GM19463 (cell line): Measurements from ENCODE around the gene SQSTM1.
"Not testable (repeated sequence)": the region's sequence is repeated elsewhere in the genome, so short reads cannot be mapped to it uniquely, and the experiment has no call there.

Experiments used
- ATAC-seq: cut with Tn5 transposase; IDR thresholded peaks from one replicate; pipeline ENCODE4 v1.9.1; 2021; ENCODE audit warnings: mild to moderate bottlenecking, moderate library complexity; ENCODE audit not compliant: unreplicated experiment

Gene SQSTM1

GRCh38 chr5:179823937-179824744, 3.4 kb downstream of the SQSTM1 start:
- no peak for ATAC-seq

DNA sequence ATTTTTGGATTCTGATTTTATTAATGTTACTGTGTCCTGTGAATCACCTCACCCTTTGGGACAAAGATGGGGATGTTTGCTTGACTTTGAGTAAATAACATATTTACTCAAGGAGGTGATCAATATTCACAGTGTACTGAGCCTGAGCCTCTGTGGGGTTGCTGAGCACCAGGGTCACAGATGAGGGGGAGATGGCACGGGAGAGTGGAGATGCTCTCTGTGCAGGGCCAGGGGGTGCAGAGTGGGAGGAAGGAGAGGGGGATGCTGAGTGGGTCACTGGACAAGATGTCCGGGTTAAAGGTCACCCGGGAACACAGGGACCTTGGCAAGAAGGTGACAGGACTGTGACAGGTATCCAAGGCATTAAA, 4.0 kb downstream of the SQSTM1 start:
- no peak for ATAC-seq

- ATAC-seq = no peak
Measured at GRCh38 chr5:179825655-179826182, 5.0 kb downstream of the SQSTM1 start.

GRCh38 chr5:179827680-179828079, 7.0 kb downstream of the SQSTM1 start:
- ATAC-seq = no peak

GRCh38 chr5:179828756-179829421, 8.2 kb downstream of the SQSTM1 start:
- ATAC-seq = no peak

DNA sequence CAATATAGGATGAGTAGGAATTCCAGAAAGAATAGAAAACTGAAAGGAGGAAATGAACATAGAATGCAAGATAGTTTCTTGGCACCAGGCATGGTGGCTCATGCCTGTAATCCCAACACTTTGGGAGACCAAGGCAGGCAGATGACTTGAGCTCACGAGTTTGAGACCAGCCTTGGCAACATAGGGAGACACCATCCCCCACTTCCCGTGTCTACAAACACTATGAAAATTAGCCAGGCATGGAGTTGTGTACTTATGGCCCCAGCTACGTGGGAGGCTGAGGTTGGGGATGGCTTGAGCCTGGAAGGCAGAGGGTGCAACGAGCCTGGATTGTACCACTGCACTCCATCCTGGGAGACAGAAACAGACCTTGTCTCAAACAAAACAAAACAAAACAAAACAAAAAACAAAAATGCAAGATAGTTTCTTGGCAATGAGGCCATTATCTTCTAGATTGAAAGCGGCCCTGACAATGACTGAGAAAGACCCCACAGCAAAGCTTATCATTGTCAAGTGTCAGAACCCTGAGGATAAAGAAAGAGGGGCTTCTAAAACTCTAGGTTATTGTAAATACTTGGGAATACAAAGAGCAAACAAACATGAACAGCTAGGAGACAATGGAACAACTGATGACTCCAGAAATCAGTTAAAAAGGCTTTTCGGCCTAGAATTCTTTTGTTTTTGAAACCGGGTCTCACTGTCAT, 9.2 kb downstream of the SQSTM1 start:
- no peak for ATAC-seq

DNA sequence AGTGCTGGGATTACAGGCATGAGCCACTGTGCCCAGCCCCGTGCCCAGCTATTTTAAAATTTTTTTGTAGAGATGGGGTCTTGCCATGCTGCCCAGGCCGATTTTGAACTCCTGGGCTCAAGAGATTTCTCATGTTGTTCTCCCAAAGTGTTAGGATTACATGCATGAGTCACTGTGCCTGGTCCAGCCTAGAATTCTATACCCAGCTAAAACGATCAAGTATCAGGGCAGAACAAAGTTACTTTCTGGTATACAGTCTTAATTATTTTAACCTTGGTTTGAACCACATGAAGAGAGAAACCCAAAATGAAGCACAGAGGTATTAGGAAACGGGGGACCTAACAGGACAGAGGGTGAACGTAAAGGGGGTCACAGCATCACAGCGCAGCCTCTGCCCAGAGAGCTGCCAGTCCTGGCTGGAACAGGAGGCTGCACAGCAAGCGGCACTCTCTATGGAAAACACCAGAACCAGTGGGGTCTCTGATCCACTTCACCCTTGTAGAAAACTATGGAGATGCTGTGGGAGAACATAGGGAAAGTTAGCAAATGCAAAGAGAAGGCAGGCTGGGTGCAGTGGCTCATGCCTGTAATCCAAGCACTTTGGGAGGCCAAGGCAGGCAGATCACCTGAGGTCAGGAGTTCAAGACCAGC, 10.2 kb downstream of the SQSTM1 start:
- no peak for ATAC-seq

DNA sequence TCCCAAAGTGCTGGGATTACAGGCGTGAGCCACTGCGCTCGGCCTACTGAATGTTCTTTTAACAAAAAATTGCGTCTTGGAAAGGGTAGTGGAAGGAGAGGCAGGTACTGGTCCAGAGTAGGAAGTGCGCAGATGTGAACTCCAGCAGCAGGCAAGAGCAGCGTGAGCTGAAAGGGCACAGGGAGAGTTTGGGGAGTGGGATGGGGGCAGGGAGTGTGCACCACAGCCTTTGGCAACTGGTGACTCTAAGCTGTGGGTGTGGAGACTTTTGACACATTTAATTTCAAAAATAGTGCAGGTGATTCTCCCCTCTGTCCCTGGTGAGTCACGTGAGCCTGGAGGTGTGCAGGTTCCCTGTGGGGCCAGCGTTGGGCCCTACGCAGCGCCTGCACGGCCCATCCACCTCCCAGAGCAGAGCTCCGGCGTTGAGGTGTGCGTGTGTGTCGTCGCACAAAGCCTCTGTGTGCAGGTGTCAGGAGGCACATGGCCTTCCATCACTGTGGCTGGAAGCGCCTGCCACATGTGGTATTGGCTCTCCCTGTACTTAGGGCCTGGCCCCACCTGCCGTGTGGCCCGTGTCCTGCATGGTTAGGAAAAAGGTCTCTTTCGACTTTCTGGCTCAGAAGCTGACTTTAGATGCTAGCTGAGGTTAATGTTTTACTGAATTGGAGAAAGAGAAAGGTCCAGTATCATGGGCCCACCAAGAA, 11.5 kb downstream of the SQSTM1 start:
- ATAC-seq = no peak

GRCh38 chr5:179833056-179833708, 12.5 kb downstream of the SQSTM1 start:
- no peak for ATAC-seq

GRCh38 chr5:179833709-179834070, 13.0 kb downstream of the SQSTM1 start:
- no peak for ATAC-seq

DNA sequence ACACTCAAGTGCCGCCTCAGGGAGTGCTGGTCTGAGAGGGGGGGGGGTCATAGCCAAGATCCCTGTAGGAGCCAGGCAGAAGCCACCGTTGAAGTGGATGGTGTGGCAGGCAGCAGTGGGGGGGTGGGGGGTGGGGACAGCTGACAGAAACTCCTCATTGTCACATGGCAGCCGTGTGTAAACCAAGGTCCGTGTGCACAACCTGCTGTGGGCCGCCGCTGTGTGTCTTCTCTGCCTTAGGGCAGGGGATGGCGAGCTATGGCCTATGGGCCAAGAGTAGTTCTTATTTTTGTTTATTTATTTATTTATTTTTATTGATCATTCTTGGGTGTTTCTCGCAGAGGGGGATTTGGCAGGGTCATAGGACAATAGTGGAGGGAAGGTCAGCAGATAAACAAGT, 13.4 kb downstream of the SQSTM1 start:
- no peak for ATAC-seq

DNA sequence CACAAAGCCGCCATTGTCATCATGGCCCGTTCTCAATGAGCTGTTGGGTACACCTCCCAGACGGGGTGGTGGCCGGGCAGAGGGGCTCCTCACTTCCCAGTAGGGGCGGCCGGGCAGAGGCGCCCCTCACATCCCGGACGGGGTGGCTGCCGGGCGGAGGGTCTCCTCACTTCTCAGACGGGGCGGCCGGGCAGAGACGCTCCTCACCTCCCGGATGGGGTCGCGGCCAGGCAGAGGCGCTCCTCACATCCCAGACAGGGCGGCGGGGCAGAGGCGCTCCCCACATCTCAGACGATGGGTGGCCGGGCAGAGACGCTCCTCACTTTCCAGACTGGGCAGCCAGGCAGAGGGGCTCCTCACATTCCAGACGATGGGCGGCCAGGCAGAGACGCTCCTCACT, 14.2 kb downstream of the SQSTM1 start:
- ATAC-seq = not testable (repeated sequence)

- peak; percentile 66 for ATAC-seq
Measured at GRCh38 chr5:179836225-179837019, 15.7 kb downstream of the SQSTM1 start.

DNA sequence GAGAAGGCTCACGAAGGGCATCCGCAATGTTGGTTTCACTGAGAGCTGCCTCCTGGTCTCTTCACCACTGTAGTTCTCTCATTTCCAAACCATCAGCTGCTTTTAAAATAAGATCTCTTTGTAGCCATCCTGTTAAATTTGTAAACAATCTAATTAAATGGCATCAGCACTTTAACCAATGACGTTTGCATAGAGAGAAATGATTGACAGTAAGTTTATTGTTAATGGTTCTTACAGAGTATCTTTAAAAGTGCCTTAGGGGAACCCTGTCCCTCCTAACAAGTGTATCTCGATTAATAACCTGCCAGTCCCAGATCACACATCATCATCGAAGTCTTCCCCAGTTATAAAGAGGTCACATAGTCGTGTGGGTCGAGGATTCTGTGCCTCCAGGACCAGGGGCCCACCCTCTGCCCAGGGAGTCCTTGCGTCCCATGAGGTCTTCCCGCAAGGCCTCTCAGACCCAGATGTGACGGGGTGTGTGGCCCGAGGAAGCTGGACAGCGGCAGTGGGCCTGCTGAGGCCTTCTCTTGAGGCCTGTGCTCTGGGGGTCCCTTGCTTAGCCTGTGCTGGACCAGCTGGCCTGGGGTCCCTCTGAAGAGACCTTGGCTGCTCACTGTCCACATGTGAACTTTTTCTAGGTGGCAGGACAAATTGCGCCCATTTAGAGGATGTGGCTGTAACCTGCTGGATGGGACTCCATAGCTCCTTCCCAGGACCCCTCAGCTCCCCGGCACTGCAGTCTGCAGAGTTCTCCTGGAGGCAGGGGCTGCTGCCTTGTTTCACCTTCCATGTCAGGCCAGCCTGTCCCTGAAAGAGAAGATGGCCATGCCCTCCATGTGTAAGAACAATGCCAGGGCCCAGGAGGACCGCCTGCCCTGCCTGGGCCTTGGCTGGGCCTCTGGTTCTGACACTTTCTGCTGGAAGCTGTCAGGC, 16.6 kb downstream of the SQSTM1 start:
- no peak for ATAC-seq

DNA sequence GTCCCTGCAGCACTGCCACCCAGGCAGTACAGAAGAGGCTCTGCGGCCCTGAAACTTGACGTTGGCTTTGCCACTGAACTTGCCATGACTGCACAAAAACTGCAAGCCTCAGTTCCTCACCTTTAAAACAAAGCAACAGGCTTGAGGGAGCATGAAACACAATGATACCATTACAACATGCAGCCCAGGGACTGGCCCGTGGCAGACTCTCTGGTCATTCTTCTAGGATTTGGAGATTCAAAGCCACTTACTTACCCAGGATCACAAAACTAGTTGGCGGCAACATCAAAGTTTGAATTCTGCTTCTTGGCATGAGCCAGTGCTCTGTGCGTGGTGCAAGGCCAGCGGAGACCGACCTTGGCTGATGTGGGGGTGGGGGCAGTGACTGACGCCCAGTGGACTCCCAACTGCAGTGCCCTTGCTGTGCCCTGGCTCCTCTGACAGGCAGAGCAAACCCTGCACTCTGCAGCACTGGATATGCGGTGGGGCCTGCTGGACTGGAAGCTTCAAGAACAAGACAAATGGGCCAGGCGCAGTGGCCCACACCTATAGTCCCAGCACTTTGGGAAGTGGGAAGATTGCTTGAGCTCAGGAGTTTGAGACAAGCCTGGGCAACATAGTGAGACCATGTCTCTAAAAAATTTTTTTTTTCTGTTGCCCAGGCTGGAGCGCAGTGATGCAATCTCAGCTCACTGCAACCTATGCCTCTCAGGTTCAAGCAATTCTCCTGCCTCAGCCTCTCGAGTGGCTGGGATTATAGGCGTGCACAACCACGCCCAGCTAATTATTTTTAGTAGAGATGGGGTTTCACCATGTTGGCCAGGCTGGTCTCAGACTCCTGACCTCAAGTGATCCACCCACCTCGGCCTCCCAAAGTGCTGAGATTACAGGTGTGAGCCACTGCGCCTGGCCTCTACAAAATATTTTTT, 18.9 kb downstream of the SQSTM1 start:
- no peak for ATAC-seq

GRCh38 chr5:179840321-179840720, 19.6 kb downstream of the SQSTM1 start:
- ATAC-seq = no peak

GRCh38 chr5:179840766-179841165, 20.1 kb downstream of the SQSTM1 start:
- ATAC-seq = no peak
